Sigmoid colon (tissue), 4 donors: ENCODE results near the gene SDC1.

Experiments
- CTCF ChIP-seq, 4 experiments: fragments of 450-650 bp in 3 of 4; fragments of 200-600 bp in 1 of 4; IDR thresholded peaks; one replicate each; pipeline ENCODE4 v1.5.1; 2016 to 2019; ENCODE audit warnings: antibody characterized with exemption in 4 of 4, mild to moderate bottlenecking in 3 of 4, moderate library complexity in 2 of 4
- EP300 ChIP-seq, 4 donors: sonication (generic); formaldehyde crosslinking; IDR thresholded peaks; one replicate each; pipeline ENCODE4 v1.6.1; 2017; ENCODE audit warnings: antibody characterized with exemption in 4 of 4
- POLR2A ChIP-seq, 2 donors: fragments of 450-650 bp; IDR thresholded peaks; one replicate each; pipeline ENCODE4 v1.6.1; 2016; ENCODE audit warnings: antibody characterized with exemption in 2 of 2, mild to moderate bottlenecking in 2 of 2, moderate library complexity in 2 of 2
- POLR2AphosphoS5 ChIP-seq, 4 donors: sonication (generic); formaldehyde crosslinking; IDR thresholded peaks; one replicate each; pipeline ENCODE4 v1.6.1; 2017; ENCODE audit warnings: antibody characterized with exemption in 4 of 4

GRCh38 chr2:20264629-20265028, 39.7 kb upstream of the SDC1 start:
- no peak for TF ChIP-seq POLR2A (IDR thresholded peaks at IDR 0.05)
- no peak for TF ChIP-seq CTCF (IDR thresholded peaks at IDR 0.05)
- no peak for TF ChIP-seq EP300 (IDR thresholded peaks at IDR 0.05)
- TF ChIP-seq POLR2AphosphoS5 (IDR thresholded peaks at IDR 0.05), result no peak
